SK-N-SH treated with all-trans-retinoic acid at 6 μM for 48 hours (cell line): Measurements from ENCODE around the gene MEPCE.

ENCODE experiments used
- ATAC-seq: fragments of 200-7000 bp; cut with Tn5 transposase; 3 replicates; pipeline ENCODE4 v1.9.1; 2020; ENCODE audit warnings: mild to moderate bottlenecking, moderate library complexity
- BACH2 ChIP-seq: fragments of 250-450 bp; sonication (Bioruptor Pico); IDR thresholded peaks from 2 replicates; pipeline ENCODE4 v1.9.0; 2021; ENCODE audit warnings: mild to moderate bottlenecking, borderline replicate concordance
- CREB5 ChIP-seq: fragments of 250-450 bp; sonication (Bioruptor Pico); IDR thresholded peaks from 2 replicates; pipeline ENCODE4 v1.5.1; 2020; ENCODE audit warnings: low read depth, mild to moderate bottlenecking, moderate library complexity
- CSDC2 ChIP-seq: fragments of 250-450 bp; sonication (Bioruptor Pico); IDR thresholded peaks from 2 replicates; pipeline ENCODE4 v1.5.0; 2020; ENCODE audit warnings: mild to moderate bottlenecking, moderate library complexity
- ESRRG ChIP-seq: fragments of 250-450 bp; sonication (Bioruptor Pico); IDR thresholded peaks from 2 replicates; pipeline ENCODE4 v1.6.1; 2021; ENCODE audit warnings: mild to moderate bottlenecking
- GLIS3 ChIP-seq: fragments of 250-450 bp; sonication (Bioruptor Pico); IDR thresholded peaks from 2 replicates; pipeline ENCODE4 v1.5.0; 2020; ENCODE audit warnings: mild to moderate bottlenecking, moderate library complexity
- ISL1 ChIP-seq: fragments of 250-450 bp; sonication (Bioruptor Pico); IDR thresholded peaks from 2 replicates; pipeline ENCODE4 v2.1.2; 2022; ENCODE audit warnings: mild to moderate bottlenecking, moderate library complexity
- OSR1 ChIP-seq: fragments of 250-450 bp; sonication (Bioruptor Pico); IDR thresholded peaks from 2 replicates; pipeline ENCODE4 v1.8.0; 2022; ENCODE audit warnings: moderate library complexity, mild to moderate bottlenecking, inconsistent platforms
- PATZ1 ChIP-seq: fragments of 250-450 bp; sonication (Bioruptor Pico); IDR thresholded peaks from 2 replicates; pipeline ENCODE4 v1.8.0; 2020; ENCODE audit warnings: mild to moderate bottlenecking, moderate library complexity, borderline replicate concordance
- POU6F1 ChIP-seq: fragments of 250-450 bp; sonication (Bioruptor Pico); IDR thresholded peaks from 2 replicates; pipeline ENCODE4 v1.8.0; 2021; ENCODE audit warnings: low read depth, mild to moderate bottlenecking, moderate library complexity, borderline replicate concordance
- PPARA ChIP-seq: fragments of 250-450 bp; sonication (Bioruptor Pico); IDR thresholded peaks from 2 replicates; pipeline ENCODE4 v1.5.0; 2020; ENCODE audit warnings: mild to moderate bottlenecking, borderline replicate concordance
- RARB ChIP-seq: fragments of 250-450 bp; sonication (Bioruptor Pico); IDR thresholded peaks from 2 replicates; pipeline ENCODE4 v1.8.0; 2021; ENCODE audit warnings: mild to moderate bottlenecking, moderate library complexity
- SNAI2 ChIP-seq: fragments of 250-450 bp; sonication (Bioruptor Pico); IDR thresholded peaks from 2 replicates; pipeline ENCODE4 v1.5.0; 2020; ENCODE audit warnings: mild to moderate bottlenecking, moderate library complexity
- TCF4 ChIP-seq: fragments of 250-450 bp; sonication (Bioruptor Pico); IDR thresholded peaks from 2 replicates; pipeline ENCODE4 v1.8.0; 2021; ENCODE audit warnings: mild to moderate bottlenecking, moderate library complexity, borderline replicate concordance
- TOX ChIP-seq: fragments of 250-450 bp; sonication (Bioruptor Pico); IDR thresholded peaks from 2 replicates; pipeline ENCODE4 v1.8.0; 2021; ENCODE audit warnings: mild to moderate bottlenecking, moderate library complexity, borderline replicate concordance
- ZFP3 ChIP-seq: fragments of 250-450 bp; sonication (Bioruptor Pico); IDR thresholded peaks from 2 replicates; pipeline ENCODE4 v1.5.0; 2020; ENCODE audit warnings: mild to moderate bottlenecking, moderate library complexity
- ZFP30 ChIP-seq: fragments of 450-650 bp; formaldehyde crosslinking; IDR thresholded peaks from 2 replicates; pipeline ENCODE4 v1.5.0; 2022; ENCODE audit warnings: mild to moderate bottlenecking, moderate library complexity
- ZNF565 ChIP-seq: fragments of 450-650 bp; formaldehyde crosslinking; conservative IDR thresholded peaks from 2 replicates; pipeline ENCODE4 v1.5.0; 2020; ENCODE audit warnings: low read depth, mild to moderate bottlenecking, moderate library complexity
- ZNF70 ChIP-seq: fragments of 450-650 bp; formaldehyde crosslinking; IDR thresholded peaks from 2 replicates; pipeline ENCODE4 v1.5.0; 2020; ENCODE audit warnings: mild to moderate bottlenecking, moderate library complexity
- ZNF8 ChIP-seq: fragments of 450-650 bp; formaldehyde crosslinking; IDR thresholded peaks from 2 replicates; pipeline ENCODE4 v1.5.0; 2020; ENCODE audit warnings: mild to moderate bottlenecking, moderate library complexity
- TF ChIP-seq, protein P1 (sequence below): fragments of 250-450 bp; sonication (Bioruptor Pico); IDR thresholded peaks from 2 replicates; pipeline ENCODE4 v1.5.0; 2020; ENCODE audit warnings: mild to moderate bottlenecking, moderate library complexity
- TF ChIP-seq, protein P2 (sequence below): fragments of 250-450 bp; sonication (Bioruptor Pico); IDR thresholded peaks from 2 replicates; pipeline ENCODE4 v1.5.1; 2021; ENCODE audit warnings: mild to moderate bottlenecking, moderate library complexity

Gene MEPCE

DNA sequence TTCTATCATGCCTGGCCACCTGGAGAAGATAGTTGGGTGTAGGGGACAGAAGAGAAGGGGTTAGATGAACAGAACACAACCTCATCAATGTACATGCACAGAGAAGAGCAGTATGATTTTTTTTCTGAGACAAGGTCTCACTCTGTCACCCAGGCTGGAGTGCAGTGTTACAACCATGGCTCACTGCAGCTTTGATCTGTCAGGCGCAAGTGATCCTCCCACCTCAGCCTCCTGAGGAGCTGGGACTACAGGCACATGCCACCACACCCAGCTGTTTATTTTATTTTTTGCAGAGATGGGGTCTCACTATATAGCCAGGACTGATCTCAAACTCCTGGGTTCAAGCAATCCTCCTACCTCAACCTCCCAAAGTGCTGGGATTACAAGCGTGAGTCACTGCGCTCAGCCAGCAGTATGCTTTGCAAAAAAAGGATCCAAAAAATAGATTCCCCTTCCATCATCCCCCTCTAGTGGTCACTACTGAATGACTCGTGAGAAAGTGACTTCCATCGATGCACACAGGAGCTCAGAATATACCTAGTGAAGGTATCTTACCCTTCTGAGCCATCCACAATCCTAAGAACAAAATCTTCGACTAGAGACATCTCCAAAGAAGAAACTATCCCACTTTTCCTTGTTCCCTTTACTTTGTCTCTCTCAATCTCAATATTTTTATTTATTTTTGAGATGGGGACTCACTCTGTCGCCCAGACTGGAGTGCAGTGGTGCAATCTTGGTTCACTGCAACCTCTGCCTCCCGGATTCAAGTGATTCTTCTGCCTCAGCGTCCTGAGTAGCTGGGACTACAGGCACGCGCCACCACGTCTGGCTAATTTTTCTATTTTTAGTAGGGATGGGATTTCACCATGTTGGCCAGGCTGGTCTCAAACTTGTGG is 22.1 kb upstream of the MEPCE start:
- ATAC-seq: peak; percentile 97

DNA sequence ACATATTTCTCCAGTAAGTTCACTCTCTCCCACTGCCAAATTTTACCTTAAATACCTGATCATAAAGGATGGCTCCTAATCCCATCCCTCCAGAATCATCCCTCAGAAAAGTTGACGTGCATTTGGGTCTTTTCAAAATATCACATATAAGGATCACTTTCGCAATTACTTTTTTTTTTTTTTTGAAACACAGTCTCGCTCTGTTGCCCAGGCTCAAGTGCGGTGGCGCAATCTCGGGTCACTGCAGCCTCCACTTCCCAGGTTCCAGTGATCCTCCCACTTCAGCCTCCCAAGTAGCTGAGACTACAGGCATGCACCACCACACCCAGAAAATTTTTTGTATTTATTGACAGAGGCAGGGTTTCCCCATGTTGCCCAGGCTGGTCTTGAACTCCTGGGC is 18.5 kb upstream of the MEPCE start:
- TF ChIP-seq BACH2 (CRISPR knock-in tag): no peak
- TF ChIP-seq ZNF8 (CRISPR knock-in tag): no peak
- no peak for TF ChIP-seq SNAI2 (CRISPR knock-in tag)
- TF ChIP-seq POU6F1 (CRISPR knock-in tag): no peak
- no peak for TF ChIP-seq ISL1 (CRISPR knock-in tag)
- no peak for TF ChIP-seq TCF4
- TF ChIP-seq PATZ1 (CRISPR knock-in tag): no peak
- TF ChIP-seq ZNF70 (CRISPR knock-in tag): no peak
- no peak for TF ChIP-seq CREB5 (CRISPR knock-in tag)
- no peak for TF ChIP-seq GLIS3
- no peak for TF ChIP-seq ZFP30
- no peak for TF ChIP-seq ZFP3 (CRISPR knock-in tag)
- no peak for TF ChIP-seq ESRRG
- TF ChIP-seq, all 23 proteins: peak for 0
- ATAC-seq: no peak

More for the DNA sequence above, 22.1 kb upstream of the MEPCE start:
- no peak for TF ChIP-seq RARB (CRISPR knock-in tag)
- no peak for TF ChIP-seq TOX (CRISPR knock-in tag)
- no peak for TF ChIP-seq ZFP30
- TF ChIP-seq, protein P1, sequence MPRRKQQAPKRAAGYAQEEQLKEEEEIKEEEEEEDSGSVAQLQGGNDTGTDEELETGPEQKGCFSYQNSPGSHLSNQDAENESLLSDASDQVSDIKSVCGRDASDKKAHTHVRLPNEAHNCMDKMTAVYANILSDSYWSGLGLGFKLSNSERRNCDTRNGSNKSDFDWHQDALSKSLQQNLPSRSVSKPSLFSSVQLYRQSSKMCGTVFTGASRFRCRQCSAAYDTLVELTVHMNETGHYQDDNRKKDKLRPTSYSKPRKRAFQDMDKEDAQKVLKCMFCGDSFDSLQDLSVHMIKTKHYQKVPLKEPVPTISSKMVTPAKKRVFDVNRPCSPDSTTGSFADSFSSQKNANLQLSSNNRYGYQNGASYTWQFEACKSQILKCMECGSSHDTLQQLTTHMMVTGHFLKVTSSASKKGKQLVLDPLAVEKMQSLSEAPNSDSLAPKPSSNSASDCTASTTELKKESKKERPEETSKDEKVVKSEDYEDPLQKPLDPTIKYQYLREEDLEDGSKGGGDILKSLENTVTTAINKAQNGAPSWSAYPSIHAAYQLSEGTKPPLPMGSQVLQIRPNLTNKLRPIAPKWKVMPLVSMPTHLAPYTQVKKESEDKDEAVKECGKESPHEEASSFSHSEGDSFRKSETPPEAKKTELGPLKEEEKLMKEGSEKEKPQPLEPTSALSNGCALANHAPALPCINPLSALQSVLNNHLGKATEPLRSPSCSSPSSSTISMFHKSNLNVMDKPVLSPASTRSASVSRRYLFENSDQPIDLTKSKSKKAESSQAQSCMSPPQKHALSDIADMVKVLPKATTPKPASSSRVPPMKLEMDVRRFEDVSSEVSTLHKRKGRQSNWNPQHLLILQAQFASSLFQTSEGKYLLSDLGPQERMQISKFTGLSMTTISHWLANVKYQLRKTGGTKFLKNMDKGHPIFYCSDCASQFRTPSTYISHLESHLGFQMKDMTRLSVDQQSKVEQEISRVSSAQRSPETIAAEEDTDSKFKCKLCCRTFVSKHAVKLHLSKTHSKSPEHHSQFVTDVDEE (CRISPR knock-in tag): no peak
- no peak for TF ChIP-seq GLIS3
- TF ChIP-seq PPARA (CRISPR knock-in tag): no peak
- no peak for TF ChIP-seq CSDC2 (CRISPR knock-in tag)
- no peak for TF ChIP-seq ZNF565 (CRISPR knock-in tag)
- TF ChIP-seq ESRRG: no peak
- TF ChIP-seq PATZ1 (CRISPR knock-in tag): no peak
- no peak for TF ChIP-seq SNAI2 (CRISPR knock-in tag)
- no peak for TF ChIP-seq ZNF8 (CRISPR knock-in tag)
- TF ChIP-seq BACH2 (CRISPR knock-in tag): no peak
- TF ChIP-seq ZFP3 (CRISPR knock-in tag): no peak
- no peak for TF ChIP-seq OSR1
- TF ChIP-seq, protein P2, sequence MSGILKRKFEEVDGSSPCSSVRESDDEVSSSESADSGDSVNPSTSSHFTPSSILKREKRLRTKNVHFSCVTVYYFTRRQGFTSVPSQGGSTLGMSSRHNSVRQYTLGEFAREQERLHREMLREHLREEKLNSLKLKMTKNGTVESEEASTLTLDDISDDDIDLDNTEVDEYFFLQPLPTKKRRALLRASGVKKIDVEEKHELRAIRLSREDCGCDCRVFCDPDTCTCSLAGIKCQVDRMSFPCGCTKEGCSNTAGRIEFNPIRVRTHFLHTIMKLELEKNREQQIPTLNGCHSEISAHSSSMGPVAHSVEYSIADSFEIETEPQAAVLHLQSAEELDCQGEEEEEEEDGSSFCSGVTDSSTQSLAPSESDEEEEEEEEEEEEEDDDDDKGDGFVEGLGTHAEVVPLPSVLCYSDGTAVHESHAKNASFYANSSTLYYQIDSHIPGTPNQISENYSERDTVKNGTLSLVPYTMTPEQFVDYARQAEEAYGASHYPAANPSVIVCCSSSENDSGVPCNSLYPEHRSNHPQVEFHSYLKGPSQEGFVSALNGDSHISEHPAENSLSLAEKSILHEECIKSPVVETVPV (CRISPR knock-in tag): no peak
